ENCODE measurements around the gene ADCY10.

GRCh38 chr1:167949785-167950184, 35.9 kb upstream of the ADCY10 start:
- TF ChIP-seq, protein P1, sequence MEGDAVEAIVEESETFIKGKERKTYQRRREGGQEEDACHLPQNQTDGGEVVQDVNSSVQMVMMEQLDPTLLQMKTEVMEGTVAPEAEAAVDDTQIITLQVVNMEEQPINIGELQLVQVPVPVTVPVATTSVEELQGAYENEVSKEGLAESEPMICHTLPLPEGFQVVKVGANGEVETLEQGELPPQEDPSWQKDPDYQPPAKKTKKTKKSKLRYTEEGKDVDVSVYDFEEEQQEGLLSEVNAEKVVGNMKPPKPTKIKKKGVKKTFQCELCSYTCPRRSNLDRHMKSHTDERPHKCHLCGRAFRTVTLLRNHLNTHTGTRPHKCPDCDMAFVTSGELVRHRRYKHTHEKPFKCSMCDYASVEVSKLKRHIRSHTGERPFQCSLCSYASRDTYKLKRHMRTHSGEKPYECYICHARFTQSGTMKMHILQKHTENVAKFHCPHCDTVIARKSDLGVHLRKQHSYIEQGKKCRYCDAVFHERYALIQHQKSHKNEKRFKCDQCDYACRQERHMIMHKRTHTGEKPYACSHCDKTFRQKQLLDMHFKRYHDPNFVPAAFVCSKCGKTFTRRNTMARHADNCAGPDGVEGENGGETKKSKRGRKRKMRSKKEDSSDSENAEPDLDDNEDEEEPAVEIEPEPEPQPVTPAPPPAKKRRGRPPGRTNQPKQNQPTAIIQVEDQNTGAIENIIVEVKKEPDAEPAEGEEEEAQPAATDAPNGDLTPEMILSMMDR (IDR thresholded peaks at IDR 0.05; ENCODE audit: low read length) = no peak
- no peak for TF ChIP-seq EZH2 (IDR thresholded peaks at IDR 0.05; ENCODE audit: borderline replicate concordance, low read length)

All from OCI-LY1 (cell line).